H7 (cell line): ENCODE data around the gene RAP1GDS1. TPM values are rescaled to one million over a fixed set of nuclear protein-coding genes. Genes with fewer than 3 reads are reported as not detected.
"Not testable (repeated sequence)": the region's sequence is repeated elsewhere in the genome, so short reads cannot be mapped to it uniquely, and the experiment has no call there.

Source experiments
- DNase-seq: peaks from one replicate; pipeline ENCODE4 v3.0.0; 2012
- H3K27me3 ChIP-seq: 2 replicates; pipeline ENCODE4 v1.6.0; 2011; ENCODE audit warnings: mild to moderate bottlenecking, low read length; ENCODE audit not compliant: control insufficient read depth, insufficient read depth
- H3K36me3 ChIP-seq: replicated peaks from 2 replicates; pipeline ENCODE4 v1.5.1; 2011; ENCODE audit warnings: low read length; ENCODE audit not compliant: control insufficient read depth, insufficient read depth
- H3K4me3 ChIP-seq: 2 replicates; pipeline ENCODE4 v1.5.1; 2011; ENCODE audit warnings: low read depth, mild to moderate bottlenecking, control low read depth, low read length, moderate library complexity; ENCODE audit not compliant: insufficient read depth
- total RNA-seq: library from RNA; depleted of rRNA; stranded (reverse); fragments of >200 nt; shearing (Covaris generic); gene quantifications from 2 replicates; pipeline ENCODE4 v1.2.3, GENCODE V29; 2014

Gene RAP1GDS1
- total RNA-seq, 1 experiment from 2014 or later = 37.2 TPM

- no peak for DNase-seq
- no peak overlapping the region for H3K4me3 ChIP-seq
- no peaks in the 10 kb centered on the region for H3K36me3 ChIP-seq
- H3K27me3 ChIP-seq = no peaks in the 10 kb centered on the region
These were observed 91.8 kb downstream of the RAP1GDS1 start for GRCh38 chr4:98352940-98353339.

- Histone ChIP-seq H3K36me3 (no peaks in the 10 kb centered on the region), H3K4me3 (no peak overlapping the region), H3K27me3 (no peaks in the 10 kb centered on the region)
- DNase-seq = no peak
These were observed 97.6 kb downstream of the RAP1GDS1 start for GRCh38 chr4:98358630-98359248.

- Histone ChIP-seq H3K4me3 (no peak overlapping the region), H3K36me3 (no peaks in the 10 kb centered on the region), H3K27me3 (no peaks in the 10 kb centered on the region)
- no peak for DNase-seq
These were observed 98.5 kb downstream of the RAP1GDS1 start for GRCh38 chr4:98359646-98360045.

GRCh38 chr4:98363431-98363830, 102.2 kb downstream of the RAP1GDS1 start:
- Histone ChIP-seq H3K27me3 (no peaks in the 10 kb centered on the region), H3K4me3 (no peak overlapping the region)
- no peak for DNase-seq

GRCh38 chr4:98366275-98366674, 105.1 kb downstream of the RAP1GDS1 start:
- H3K36me3 ChIP-seq, DNase-seq, H3K27me3 ChIP-seq, H3K4me3 ChIP-seq: not testable (repeated sequence)

More at GRCh38 chr4:98363431-98363830, 102.2 kb downstream of the RAP1GDS1 start:
- H3K36me3 ChIP-seq = peaks cover 2% of the 10 kb centered on the region; the same call in 1 of the 2 replicates

- DNase-seq, H3K27me3 ChIP-seq, H3K36me3 ChIP-seq, H3K4me3 ChIP-seq: not testable (repeated sequence)
These were observed 106.8 kb downstream of the RAP1GDS1 start for GRCh38 chr4:98368000-98368399.

GRCh38 chr4:98369322-98369721, 108.1 kb downstream of the RAP1GDS1 start:
- H3K27me3 ChIP-seq = no peaks in the 10 kb centered on the region

GRCh38 chr4:98374643-98375042, 113.5 kb downstream of the RAP1GDS1 start:
- no peak for DNase-seq
- Histone ChIP-seq H3K4me3 (no peak overlapping the region), H3K36me3 (no peaks in the 10 kb centered on the region), H3K27me3 (no peaks in the 10 kb centered on the region)

More at GRCh38 chr4:98369322-98369721, 108.1 kb downstream of the RAP1GDS1 start:
- peaks cover 2% of the 10 kb centered on the region; the same call in 1 of the 2 replicates for H3K36me3 ChIP-seq
- no peak overlapping the region for H3K4me3 ChIP-seq
- DNase-seq = no peak

- H3K36me3 ChIP-seq = no peaks in the 10 kb centered on the region
- no peak overlapping the region for H3K4me3 ChIP-seq
- H3K27me3 ChIP-seq = no peaks in the 10 kb centered on the region
- no peak for DNase-seq
These were observed 116.4 kb downstream of the RAP1GDS1 start for GRCh38 chr4:98377559-98377958.

GRCh38 chr4:98381306-98381705, 120.1 kb downstream of the RAP1GDS1 start:
- no peak overlapping the region for H3K4me3 ChIP-seq
- no peaks in the 10 kb centered on the region for H3K27me3 ChIP-seq
- no peak for DNase-seq
- H3K36me3 ChIP-seq = no peaks in the 10 kb centered on the region

GRCh38 chr4:98383431-98384106, 122.4 kb downstream of the RAP1GDS1 start:
- Histone ChIP-seq H3K36me3 (no peaks in the 10 kb centered on the region), H3K4me3 (no peak overlapping the region), H3K27me3 (no peaks in the 10 kb centered on the region)
- DNase-seq = no peak

GRCh38 chr4:98385831-98386230, 124.6 kb downstream of the RAP1GDS1 start:
- no peak for DNase-seq
- no peak overlapping the region for H3K4me3 ChIP-seq
- H3K27me3 ChIP-seq = no peaks in the 10 kb centered on the region
- H3K36me3 ChIP-seq = no peaks in the 10 kb centered on the region

- Histone ChIP-seq H3K4me3 (no peak overlapping the region), H3K27me3 (no peaks in the 10 kb centered on the region), H3K36me3 (no peaks in the 10 kb centered on the region)
- no peak for DNase-seq
These were observed 126.3 kb downstream of the RAP1GDS1 start for GRCh38 chr4:98387345-98388026.

- Histone ChIP-seq H3K36me3 (no peaks in the 10 kb centered on the region), H3K4me3 (no peak overlapping the region), H3K27me3 (no peaks in the 10 kb centered on the region)
- no peak for DNase-seq
These were observed 132.9 kb downstream of the RAP1GDS1 start for GRCh38 chr4:98394134-98394533.

- no peak for DNase-seq
- H3K4me3 ChIP-seq = no peak overlapping the region
- no peaks in the 10 kb centered on the region for H3K27me3 ChIP-seq
- H3K36me3 ChIP-seq = no peaks in the 10 kb centered on the region
These were observed 138.7 kb downstream of the RAP1GDS1 start for GRCh38 chr4:98399915-98400314.
